Left hindlimb (tissue), 1 donor: ENCODE measurements around the gene ZNF436.
"Not testable (repeated sequence)": the region's sequence is repeated elsewhere in the genome, so short reads cannot be mapped to it uniquely, and the experiment has no call there.

Experiments
- DNase-seq: peaks from one replicate; pipeline ENCODE4 v3.0.0-alpha.2; 2018

ZNF436 gene

DNA sequence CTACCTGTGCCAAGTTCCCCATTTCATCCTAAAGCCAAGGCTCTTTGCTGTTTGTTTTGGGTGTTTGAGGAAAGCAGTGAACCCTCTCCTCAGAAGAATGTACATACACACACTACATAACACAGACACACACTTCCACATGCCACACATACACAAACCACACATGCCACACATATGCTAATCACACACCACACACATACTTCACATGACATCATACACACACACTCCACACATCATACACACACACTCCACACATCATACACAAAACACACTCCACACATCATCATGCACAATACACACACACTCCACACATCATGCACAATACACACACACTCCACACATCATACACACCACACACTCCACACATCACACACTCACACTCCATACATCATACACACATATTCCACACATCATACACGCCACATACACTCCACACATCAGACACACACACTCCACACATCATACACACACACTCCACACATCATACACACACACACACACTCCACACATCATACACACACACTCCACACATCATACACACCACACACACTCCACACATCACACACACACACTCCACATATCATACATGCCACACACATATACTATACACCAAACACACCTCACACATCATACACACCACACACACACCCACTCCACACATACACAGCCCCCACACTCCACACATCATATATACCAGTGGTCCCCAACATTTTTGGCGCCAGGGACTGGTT, 22.7 kb upstream of the ZNF436 start:
- DNase-seq, result no peak

DNA sequence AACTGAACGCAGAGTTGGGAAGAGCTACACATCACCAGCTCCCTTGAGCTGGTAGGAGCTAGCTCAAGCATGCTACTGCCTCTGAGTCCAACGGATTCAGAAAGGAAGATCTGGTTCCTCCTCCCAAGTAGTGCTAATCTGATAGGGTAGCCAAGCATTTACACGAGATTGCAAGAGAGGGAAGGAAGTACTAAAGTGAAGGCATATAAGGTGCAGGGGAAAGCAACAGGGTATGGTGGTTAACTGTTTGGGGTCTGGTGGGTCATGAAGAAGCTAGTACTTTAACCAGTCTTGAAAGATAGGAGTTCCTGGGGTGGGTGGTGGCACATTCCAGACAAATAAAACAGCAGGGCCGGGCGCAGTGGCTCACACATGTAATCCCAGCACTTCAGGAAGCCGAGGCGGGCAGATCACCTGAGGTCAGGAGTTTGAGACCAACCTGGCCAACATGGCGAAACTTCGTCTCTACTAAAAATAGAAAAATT, 20.2 kb upstream of the ZNF436 start:
- DNase-seq, result no peak

DNA sequence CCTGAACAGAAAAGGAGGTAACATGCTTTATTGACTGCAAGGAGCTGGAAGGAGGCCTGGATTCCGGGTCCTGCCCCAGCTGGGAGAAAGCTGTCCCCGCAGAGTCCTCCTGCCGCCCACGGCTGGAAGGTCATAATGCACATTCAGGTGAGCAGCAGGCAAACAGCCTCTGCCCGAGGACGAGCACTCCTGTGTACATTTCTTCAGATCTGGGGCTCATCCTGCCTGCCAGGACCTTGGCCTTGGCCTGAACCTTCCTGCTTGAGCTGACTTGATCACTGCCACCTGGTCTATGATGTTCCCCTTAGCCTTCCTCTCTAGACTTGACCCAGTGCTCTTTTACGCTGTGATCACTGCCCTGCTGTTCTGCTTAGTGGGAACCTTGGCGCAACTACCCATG, 17.9 kb upstream of the ZNF436 start:
- DNase-seq, result no peak

DNA sequence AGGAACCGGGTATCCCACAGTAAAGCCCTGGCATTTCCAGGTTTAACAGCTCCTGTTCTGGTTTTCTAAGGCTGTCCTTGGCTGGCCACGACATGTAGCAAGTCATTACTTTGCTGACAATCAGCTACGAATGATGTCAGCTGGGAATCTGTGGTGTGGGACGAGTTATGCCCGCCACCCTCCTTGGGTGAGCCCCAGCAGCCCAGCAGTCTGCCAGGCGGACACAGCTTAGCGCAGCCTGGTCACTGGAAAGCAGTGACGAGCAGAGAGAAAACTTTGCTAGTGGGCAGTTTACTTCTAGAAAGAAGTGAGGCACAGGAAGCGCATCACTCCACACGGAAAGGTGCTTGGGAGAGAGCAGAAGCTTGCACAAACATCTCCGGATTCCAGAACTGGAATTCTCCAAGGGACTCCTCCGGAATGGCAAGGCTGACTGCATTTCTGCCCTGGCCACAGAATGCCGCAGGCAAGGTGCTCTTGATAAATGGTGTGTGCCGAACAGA, 15.5 kb upstream of the ZNF436 start:
- no peak for DNase-seq

DNA sequence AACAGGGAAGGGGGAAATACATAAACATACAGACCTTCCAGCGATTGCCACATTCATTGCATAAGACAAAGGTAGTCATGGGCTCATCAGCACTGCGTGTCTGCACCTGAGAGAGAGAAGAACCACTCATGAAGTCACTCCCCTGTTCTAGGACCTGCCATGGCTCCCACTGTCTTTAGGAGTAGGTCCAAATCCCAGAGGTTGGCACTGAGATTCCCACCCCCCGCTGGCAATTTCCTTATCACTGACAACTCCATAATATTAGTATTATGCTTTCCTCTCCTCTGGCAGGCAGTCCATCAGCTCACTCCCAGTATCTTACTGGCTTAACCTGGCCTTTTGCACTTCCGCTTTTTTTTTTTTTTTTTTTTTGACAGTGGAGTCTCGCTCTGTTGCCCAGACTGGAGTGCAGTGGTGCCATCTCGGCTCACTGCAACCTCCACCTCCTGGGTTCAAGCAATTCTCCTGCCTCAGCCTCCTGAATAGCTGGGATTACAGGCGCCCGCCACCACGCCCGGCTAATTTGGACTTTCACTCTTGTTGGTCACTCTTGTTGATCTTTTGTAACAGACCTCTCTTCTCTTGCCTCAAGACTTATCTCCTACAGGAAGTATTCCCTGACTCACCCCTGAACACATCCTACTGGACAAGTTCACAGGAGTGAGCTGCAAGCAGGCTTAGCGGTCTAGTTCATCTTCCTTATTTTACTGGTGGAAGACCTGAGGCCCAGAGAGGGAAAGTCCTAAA, 14.8 kb upstream of the ZNF436 start:
- no peak for DNase-seq

DNA sequence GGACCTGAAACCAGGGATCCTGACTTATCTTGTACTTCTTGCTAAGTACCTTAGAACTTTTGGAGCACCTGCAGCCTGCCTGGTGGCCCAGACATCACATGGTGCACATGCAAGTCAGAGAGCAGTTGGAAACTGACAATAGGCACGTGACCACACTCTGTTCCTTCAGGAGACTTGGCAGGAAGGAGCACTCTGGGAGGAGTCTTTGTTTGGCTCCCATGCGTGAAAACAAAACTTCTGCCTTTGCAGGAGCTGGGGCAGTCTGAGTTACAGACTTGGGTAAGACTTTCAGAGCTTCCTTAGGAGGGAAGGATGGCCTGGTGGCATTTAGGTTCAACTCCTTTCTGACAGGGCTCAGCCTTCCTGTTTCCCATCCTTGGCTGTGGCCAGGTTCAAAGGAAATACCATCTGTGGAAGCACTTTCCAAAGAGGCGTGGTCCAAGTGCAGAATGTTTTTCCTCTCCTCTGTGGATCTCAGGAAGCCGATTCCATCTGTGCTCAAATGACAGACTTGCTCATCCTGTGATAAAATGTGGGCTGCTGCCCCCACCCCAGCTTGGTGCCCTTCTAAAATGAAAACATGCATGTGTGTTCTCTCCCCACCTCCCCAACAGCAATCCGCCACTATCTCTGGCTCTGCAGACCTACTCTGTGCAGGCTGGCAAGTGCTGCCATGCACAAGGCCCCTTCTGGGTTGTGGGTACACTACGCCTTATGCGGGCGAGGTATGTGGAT, 14.1 kb upstream of the ZNF436 start:
- DNase-seq, result peak; percentile 45

DNA sequence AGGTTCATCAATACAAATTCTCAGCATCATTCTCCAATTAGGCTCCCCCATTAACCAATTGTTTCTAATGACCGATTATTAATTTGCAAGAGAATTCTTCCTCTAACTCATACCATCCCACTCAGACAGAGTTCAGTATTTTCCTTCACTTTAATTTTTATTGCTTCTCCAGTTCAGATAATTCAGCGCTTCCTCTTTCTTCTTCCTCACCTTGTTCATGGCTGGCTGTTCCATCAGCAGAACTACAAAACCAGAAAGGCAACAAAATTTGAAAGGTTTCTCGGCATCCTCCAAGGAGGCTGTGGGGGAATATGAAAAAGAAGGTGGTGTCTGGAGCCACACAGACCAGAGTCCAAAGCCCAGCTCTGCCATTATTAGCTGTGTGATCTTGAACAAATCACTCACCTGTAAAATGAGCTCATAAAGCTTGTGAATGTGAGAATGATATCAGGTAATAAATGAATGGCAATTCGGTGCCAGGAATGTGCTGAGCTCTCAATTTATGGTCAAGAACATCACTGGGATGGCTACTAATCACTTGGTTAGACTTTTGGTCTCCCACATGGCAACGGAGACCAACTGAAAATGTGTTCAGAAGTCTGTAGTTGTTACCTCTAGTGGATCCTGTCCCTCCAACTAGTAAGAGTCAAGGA, 11.7 kb upstream of the ZNF436 start:
- DNase-seq, result no peak

DNA sequence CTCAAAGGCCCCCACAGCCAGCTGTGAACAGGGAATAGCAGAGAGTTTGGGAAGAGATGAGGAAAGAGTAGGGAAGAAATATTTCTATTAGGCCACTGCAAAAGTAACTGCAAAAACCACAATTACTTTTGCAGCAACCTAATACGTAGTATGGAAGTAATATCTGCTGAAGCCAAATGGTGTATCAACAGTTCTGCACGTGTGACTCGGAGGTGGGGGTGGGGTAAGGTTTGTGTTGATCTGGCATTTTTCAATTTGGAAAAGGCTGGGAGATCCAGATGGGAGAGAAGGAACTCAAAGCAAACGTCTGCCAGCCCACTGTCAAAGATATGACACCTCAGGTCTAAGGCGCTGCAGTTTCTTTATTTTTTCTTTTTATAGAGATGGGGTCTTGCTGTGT, 11.1 kb upstream of the ZNF436 start:
- no peak for DNase-seq

DNA sequence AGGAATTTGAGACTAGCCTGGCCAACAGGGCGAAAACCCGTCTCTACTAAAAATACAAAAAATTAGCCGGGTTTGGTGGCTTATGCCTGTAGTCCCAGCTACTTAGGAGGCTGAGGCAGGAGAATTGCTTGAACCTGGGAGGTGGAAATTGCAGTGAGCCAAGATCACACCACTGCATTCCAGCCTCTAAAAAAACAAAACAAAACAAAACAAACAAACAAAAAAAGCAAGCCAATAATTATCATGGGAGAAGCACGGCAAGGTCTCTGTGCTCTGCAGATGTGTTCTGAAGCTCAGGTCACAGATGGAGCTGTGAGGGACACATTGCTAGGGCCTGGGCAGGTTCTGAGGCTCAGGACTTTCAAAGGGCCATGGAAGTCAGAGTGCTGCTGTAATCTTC, 10.6 kb upstream of the ZNF436 start:
- not testable (repeated sequence) for DNase-seq

DNA sequence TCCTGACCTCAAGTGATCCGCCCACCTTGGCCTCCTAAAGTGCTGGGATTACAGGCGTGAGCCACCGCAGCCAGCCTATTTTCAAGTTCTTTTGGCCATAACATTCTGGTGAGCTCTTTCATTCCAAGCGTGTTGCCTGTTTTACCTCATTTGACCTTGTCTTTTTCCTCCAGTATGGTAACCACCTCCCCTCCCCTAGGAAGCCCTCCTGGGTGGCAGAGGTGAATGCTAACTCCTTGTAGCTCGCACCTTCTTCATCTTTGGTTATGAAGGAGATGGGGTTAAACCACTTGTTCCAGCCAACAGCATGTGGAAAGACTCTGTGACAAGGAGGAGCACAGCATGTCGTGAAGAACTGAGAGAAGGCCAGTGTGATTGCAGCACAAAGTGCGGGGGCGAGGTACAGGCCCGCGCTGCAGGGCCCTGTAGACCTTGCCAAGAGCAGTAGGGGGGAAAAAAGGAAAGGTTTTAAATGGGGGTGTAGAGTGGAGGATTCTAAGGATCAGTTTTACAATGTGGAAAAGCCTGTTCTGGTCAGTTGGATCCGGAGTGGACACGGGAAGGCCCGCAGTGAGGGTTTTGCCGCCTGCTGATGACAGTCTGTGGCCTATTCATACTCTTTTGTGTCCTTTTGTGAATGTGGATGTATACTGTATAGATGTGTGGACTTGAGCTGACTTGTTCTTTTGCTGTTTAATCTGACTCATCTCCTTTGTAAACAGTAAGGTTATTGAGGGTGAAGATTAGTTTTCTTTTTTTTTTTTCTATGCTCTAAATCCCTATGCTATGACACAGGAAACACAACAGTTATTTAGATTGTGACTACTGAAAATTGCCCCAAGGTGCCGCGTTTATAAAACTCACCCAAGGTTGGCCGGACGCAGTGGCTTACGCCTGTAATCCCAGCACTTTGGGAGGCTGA, 7.5 kb upstream of the ZNF436 start:
- DNase-seq, result no peak

DNA sequence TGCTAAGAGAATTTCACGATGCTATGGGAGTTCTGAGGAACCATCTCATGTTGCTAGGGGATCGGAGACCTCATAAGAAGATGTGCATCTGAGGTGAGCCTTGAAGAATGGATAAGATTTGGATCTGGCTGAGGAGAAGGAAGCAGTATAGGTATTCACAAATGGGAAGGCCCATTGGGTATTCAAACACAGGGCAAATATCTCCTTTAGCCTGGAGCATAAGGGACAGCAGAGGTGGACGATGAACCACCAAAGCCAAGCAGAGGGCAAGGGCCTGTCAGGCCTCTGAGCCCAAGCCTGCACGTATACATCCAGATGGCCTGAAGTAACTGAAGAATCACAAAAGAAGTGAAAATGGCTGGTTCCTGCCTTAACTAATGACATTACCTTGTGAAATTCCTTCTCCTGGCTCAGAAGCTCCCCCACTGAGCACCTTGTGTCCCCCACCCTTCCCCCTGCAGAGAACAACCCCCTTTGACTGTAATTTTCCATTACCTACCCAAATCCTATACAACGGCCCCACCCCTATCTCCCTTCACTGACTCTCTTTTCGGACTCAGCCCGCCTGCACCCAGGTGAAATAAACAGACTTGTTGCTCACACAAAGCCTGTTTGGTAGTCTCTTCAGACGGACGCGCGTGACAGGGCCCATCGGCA, 4.6 kb upstream of the ZNF436 start:
- not testable (repeated sequence) for DNase-seq

DNA sequence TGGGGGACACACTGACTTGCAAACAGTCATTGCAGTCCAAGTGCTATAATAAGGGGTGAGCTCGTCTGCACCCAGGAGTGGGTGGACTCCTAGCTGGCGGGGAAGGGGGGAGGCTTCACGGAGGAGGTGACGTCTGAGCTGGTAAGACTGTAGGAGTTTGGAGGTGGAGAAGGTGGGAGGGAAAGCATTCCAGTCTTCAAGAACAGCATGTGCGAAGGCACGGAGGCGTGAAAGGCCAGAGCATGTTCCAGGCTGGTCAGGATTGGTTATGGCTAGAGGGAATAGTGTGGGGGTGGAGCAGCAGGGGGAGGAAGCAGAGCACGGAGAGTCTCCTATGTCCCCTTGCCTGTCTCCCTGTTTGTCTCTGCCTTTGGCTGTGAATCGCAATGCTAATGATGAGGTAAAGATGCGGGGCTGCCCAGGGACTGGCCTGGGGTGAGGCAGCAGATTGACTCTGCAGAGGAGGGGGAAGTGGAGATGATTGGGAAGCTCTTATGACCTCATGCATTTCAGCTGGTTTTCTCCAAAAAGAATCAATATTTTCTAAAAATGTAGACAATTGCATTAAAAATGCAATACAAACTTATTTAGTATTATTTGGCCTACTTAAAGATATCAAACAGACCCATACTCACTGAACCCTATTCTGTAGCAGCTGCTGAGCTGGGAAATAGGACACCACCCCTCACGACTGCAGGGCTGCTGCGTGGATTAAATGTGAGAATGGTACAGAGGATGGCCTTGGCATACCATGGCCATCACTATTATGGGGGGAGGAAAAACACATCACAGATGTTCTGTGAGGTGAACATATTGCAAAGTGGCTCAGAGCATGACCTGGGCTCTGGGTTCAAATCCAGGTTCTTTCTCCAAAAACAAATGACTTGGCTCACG, 2.6 kb upstream of the ZNF436 start:
- DNase-seq, result no peak

DNA sequence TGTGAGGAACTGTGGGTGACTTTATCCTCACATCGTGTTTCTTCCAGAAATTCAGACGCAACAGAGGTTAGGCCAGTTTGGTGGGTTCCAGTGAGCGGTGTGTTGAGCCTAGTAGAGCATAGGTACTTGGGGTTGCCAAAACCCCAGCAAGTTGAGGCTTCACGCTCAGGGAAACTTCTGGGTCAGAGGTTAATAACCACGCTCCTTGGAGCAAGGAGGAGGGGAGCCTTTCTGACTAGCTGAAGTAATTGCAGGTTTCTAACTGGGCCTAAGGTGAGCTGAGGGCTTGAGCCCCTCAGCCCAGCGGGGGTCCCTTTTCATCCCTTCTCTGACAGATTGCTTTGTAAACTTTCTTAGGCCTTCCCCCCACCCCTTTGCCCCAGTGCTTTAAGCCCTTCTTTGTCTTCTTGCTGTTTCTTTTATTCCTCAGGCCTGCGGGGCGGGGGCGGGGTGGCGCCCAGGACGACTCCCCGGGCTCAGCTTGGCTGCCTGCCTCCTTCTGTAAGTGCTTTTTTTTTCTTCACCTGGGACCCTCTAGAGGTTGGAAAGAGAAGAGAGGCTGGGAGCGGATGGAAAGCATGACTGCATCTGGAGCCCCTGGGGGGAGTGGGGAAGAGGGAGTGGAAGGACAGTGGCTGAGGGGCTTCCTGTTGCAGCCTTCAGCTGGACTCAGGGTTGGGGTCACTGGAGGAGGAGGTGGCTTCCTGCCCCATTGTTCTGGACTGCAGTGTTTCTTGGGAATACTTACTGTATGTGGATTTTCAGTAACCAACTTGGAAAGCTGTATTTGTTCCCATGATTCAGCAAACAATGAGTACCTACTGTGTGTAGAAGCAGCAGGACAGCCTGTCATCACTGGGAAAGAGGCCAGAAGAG, 1.3 kb upstream of the ZNF436 start:
- DNase-seq, result peak; percentile 76

DNA sequence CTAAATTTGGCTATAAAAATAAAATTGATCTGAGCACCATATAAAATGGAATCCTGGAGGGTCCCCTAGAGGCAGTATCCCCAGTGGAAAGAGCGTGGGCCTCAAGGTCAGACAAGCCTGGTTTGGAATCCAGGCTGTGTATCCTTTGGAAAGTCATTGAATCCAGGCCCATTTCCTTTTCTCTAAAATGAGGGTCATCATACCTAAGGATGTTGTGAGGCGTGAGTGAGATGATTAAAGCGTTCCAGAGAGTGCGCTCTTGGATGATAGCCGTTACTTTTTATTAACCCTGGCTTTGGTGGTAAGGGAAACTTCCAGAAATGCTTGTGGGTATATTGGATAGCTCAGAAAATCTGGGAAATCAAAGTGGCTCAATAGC, 683 bp upstream of the ZNF436 start:
- DNase-seq, result no peak

DNA sequence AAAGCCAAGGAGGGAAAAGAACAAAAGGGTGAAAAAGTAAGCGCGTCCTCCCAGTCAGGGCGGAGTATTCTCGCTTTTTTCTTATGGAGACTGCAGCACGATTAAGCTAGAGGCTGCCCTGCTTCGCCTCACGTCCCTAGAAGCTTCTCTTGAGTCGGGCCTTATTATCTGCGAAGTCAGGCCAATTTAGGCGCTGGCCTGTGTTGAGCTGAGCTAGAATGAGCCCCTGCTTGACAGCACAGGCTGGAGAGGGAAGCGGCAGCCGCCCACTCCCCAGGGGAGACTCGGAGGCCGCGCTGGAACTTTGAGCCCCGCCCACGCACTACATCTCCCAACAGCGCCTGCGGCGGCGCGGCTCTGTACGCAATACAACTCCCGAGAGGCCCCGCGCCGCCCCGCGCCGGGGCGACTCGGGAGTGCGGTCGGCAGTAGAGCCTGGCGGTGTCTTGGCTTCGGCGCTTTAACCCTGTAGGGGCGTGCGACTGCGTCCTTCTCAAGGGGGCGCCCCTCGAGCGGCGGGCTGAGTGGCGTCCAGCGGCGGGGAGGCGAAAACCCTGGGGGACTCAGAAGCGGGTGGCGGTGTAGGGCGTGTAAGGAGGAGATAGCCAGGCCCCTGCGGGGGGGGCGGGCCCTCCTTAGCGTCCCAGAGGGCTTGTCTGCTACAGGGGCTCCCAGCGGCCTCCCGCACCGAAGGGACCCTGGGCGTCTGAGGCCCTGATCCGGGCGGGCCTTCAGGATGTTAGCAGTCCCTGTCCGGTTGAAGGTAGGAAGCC, 888 bp downstream of the ZNF436 start:
- DNase-seq, result peak; percentile 92

DNA sequence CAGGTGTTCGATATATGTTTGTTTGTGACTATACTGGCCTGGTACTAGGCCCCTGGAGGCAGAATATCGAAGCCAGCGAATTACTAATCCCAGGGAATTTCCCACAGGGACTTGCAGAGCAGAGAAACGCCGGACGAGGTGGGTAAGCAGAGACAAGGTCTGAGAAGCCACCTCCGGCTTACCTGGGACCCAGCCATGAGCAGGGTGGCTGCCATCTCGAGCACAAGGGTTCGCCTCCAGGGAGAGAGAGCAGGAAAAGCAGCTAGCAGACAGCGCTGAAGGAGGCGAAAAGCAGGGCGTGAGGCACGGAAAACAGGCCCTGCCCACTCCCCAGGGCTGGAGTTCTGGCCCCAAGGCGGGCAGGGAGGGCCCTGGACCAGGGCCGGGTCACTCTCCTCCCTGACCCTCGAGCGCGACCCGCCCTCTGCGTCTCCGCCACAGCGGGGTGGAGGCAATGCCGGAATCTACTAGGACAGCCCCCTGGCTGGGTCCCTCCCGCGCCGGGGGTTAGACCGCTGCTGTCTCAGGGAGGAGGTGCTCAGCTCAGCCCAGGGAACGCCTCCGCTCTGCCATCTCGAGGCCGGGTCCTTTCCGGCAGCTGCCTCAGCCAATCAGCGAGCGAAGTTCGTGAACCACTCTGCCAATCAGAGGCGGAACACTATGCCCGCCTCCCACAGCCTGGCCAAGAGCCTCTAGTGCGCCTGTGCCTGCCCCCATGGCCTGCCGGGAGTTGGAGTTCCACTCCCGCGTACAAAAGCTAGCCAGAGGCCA, 1.7 kb downstream of the ZNF436 start:
- DNase-seq, result peak; percentile 99

DNA sequence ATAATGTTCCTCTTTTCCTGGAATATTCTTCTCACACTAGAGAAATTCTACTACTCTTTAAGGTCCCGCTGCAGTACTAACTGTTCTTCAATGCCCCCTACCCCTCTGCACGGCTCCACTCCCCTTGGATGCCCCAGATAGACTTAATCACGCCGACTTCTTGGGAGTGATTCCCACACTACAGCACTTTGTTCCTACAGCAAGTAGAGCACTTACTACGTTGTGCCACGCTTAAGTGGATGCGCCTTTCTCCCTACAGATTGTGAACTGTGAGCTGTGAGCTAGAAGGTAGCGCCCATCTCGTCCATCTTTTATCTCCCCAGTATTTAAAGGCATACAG, 2.2 kb downstream of the ZNF436 start:
- no peak for DNase-seq

DNA sequence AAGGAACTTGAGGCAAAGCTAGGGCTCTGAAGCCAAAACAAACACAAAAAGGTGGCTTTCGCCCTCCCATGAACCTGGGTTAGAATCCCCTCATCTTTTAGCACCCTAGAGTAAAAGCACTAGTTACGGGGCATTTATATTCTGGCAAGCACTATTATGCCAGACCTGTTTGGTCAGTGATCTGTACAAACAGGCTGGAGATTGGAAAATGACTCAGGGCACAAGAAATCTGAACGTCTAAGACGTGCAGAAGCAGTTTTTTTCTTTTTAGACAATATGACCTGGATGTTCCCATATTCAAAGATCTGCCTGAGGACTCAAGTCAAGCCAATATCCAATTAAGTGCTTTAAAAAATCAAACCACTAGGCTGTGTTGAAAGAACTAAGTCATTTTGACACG, 3.0 kb downstream of the ZNF436 start:
- DNase-seq, result no peak
